Vagina (tissue), 2 donors: Measurements from ENCODE around the gene OR6Q1.

Experiments used
- POLR2AphosphoS5 ChIP-seq, 2 donors: sonication (generic); formaldehyde crosslinking; IDR thresholded peaks; one replicate each; pipeline ENCODE4 v1.9.0; 2017; ENCODE audit warnings: antibody characterized with exemption in 2 of 2, mild to moderate bottlenecking in 2 of 2, low read depth in 1 of 2; ENCODE audit not compliant: insufficient read depth in 1 of 2
- TF ChIP-seq, protein P1 (sequence below), 3 experiments: fragments of 450-650 bp in 2 of 3; fragments of 200-600 bp in 1 of 3; sonication (generic) in 1 of 3; IDR thresholded peaks; one replicate each; pipeline ENCODE4 v1.5.1; 2017 to 2019; ENCODE audit warnings: antibody characterized with exemption in 3 of 3, mild to moderate bottlenecking in 2 of 3, moderate library complexity in 2 of 3

DNA sequence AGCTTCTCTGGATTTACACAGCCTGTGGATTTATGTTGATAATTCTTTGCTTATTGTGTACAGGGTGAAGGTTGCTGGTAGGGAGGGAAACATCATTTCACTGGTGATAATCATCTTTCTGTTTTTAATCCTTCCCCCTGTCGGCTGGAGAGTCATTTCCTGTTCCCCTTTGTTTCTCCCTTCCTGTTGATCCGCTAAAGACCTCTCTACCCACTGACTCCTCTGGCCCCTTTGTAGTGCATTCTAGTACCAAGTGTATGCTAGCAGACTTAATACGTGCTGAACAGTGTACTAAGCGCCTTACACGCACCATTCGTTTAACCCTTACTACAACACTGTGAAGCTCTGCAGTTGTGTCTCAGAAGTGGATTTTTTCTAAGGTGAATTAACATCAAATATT lies 26.1 kb upstream of the OR6Q1 start:
- TF ChIP-seq, protein P1, sequence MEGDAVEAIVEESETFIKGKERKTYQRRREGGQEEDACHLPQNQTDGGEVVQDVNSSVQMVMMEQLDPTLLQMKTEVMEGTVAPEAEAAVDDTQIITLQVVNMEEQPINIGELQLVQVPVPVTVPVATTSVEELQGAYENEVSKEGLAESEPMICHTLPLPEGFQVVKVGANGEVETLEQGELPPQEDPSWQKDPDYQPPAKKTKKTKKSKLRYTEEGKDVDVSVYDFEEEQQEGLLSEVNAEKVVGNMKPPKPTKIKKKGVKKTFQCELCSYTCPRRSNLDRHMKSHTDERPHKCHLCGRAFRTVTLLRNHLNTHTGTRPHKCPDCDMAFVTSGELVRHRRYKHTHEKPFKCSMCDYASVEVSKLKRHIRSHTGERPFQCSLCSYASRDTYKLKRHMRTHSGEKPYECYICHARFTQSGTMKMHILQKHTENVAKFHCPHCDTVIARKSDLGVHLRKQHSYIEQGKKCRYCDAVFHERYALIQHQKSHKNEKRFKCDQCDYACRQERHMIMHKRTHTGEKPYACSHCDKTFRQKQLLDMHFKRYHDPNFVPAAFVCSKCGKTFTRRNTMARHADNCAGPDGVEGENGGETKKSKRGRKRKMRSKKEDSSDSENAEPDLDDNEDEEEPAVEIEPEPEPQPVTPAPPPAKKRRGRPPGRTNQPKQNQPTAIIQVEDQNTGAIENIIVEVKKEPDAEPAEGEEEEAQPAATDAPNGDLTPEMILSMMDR (IDR thresholded peaks at IDR 0.05) = no peak
- TF ChIP-seq POLR2AphosphoS5 (IDR thresholded peaks at IDR 0.05; ENCODE audit: insufficient read depth in 1 of 2, low read depth in 1 of 2) = peak in 1 of 2 donors; percentile 32
